HG02840 (cell line): Measurements from ENCODE around the gene PPP1R13L.
"Not testable (repeated sequence)": the region's sequence is repeated elsewhere in the genome, so short reads cannot be mapped to it uniquely, and the experiment has no call there.

Experiments
- ATAC-seq: cut with Tn5 transposase; IDR thresholded peaks from one replicate; pipeline ENCODE4 v1.9.1; 2021; ENCODE audit warnings: mild to moderate bottlenecking, moderate library complexity, moderate number of reproducible peaks; ENCODE audit not compliant: unreplicated experiment, low FRiP score

The PPP1R13L gene

GRCh38 chr19:45437328-45437727 lies 32.5 kb upstream of the PPP1R13L start:
- no peak for ATAC-seq

- not testable (repeated sequence) for ATAC-seq
Observed at GRCh38 chr19:45432543-45432942, 27.7 kb upstream of the PPP1R13L start.

- ATAC-seq, result not testable (repeated sequence)
Observed at GRCh38 chr19:45431008-45431407, 26.1 kb upstream of the PPP1R13L start.

- ATAC-seq, result not testable (repeated sequence)
Observed at GRCh38 chr19:45429896-45430295, 25.0 kb upstream of the PPP1R13L start.

GRCh38 chr19:45428384-45429231 lies 23.7 kb upstream of the PPP1R13L start:
- ATAC-seq, result no peak

- peak; percentile 11 for ATAC-seq
Observed at GRCh38 chr19:45424191-45425058, 19.6 kb upstream of the PPP1R13L start.

GRCh38 chr19:45423589-45424190 lies 18.8 kb upstream of the PPP1R13L start, which contains the start of gene ERCC1:
Gene ERCC1 (minus strand): TSS chr19:45423917. CDS start chr19:45423374, 543 bp downstream.
- ATAC-seq, result peak; percentile 55

- ATAC-seq, result no peak
Observed at GRCh38 chr19:45423033-45423588, 18.2 kb upstream of the PPP1R13L start.

GRCh38 chr19:45421947-45422498 lies 17.2 kb upstream of the PPP1R13L start:
- ATAC-seq, result no peak

- no peak for ATAC-seq
Observed at GRCh38 chr19:45420871-45421270, 16.0 kb upstream of the PPP1R13L start.

- ATAC-seq, result no peak
Observed at GRCh38 chr19:45420356-45420755, 15.5 kb upstream of the PPP1R13L start.

GRCh38 chr19:45419895-45420294 lies 15.0 kb upstream of the PPP1R13L start:
- ATAC-seq, result no peak

- ATAC-seq, result peak; percentile 41
Observed at GRCh38 chr19:45419396-45419795, 14.5 kb upstream of the PPP1R13L start.

- ATAC-seq, result no peak
Observed at GRCh38 chr19:45418802-45419201, 13.9 kb upstream of the PPP1R13L start.

- no peak for ATAC-seq
Observed at GRCh38 chr19:45417151-45417550, 12.3 kb upstream of the PPP1R13L start.

GRCh38 chr19:45414468-45414867 lies 9.6 kb upstream of the PPP1R13L start:
- ATAC-seq, result no peak

GRCh38 chr19:45413497-45413896 lies 8.6 kb upstream of the PPP1R13L start:
- no peak for ATAC-seq

- not testable (repeated sequence) for ATAC-seq
Observed at GRCh38 chr19:45410330-45410729, 5.5 kb upstream of the PPP1R13L start.

GRCh38 chr19:45409557-45409920 lies 4.7 kb upstream of the PPP1R13L start:
- no peak for ATAC-seq

- no peak for ATAC-seq
Observed at GRCh38 chr19:45408830-45409556, 4.1 kb upstream of the PPP1R13L start.
